Neural cell (in vitro differentiated cells): ENCODE results near the gene OR52E8. TPM values are rescaled to one million over a fixed set of nuclear protein-coding genes. Genes with fewer than 3 reads are reported as not detected.

ENCODE experiments used
- H2AFZ ChIP-seq: fragments of 200-600, 300-800 bp; sonication (generic), shearing (Covaris generic); 2 replicates; pipeline ENCODE4 v1.6.0; 2014; ENCODE audit warnings: low read depth, mild to moderate bottlenecking, antibody characterized with exemption, low read length, moderate library complexity
- H3F3A ChIP-seq: fragments of 200-600 bp; shearing (Covaris generic); 2 replicates; pipeline ENCODE4 v1.6.1; 2016; ENCODE audit warnings: mild to moderate bottlenecking, moderate library complexity, mixed read lengths, antibody characterized with exemption, low read length; ENCODE audit not compliant: insufficient read depth, poor library complexity, severe bottlenecking
- H3K27ac ChIP-seq: fragments of 200-600, 300-800 bp; sonication (generic), shearing (Covaris generic); 2 replicates; pipeline ENCODE4 v1.5.1; 2014; ENCODE audit warnings: mild to moderate bottlenecking, low read length, moderate library complexity
- H3K27me3 ChIP-seq: fragments of 300-800, 200-600 bp; sonication (generic), shearing (Covaris generic); 2 replicates; pipeline ENCODE4 v1.6.0; 2014; ENCODE audit warnings: mild to moderate bottlenecking, low read depth, low read length, moderate library complexity; ENCODE audit not compliant: insufficient read depth
- H3K36me3 ChIP-seq: fragments of 300-800, 200-600 bp; sonication (generic), shearing (Covaris generic); 2 replicates; pipeline ENCODE4 v1.5.1; 2014; ENCODE audit warnings: mild to moderate bottlenecking, antibody characterized with exemption, low read length, moderate library complexity; ENCODE audit not compliant: insufficient read depth
- H3K4me2 ChIP-seq: fragments of 300-800, 200-600 bp; sonication (generic), shearing (Covaris generic); 2 replicates; pipeline ENCODE4 v1.6.0; 2014; ENCODE audit warnings: mild to moderate bottlenecking, low read length
- H3K4me3 ChIP-seq: fragments of 300-800, 200-600 bp; sonication (generic), shearing (Covaris generic); 2 replicates; pipeline ENCODE4 v1.5.1; 2014; ENCODE audit warnings: mild to moderate bottlenecking, low read length, moderate library complexity
- H3K79me2 ChIP-seq: fragments of 200-600 bp; shearing (Covaris generic); replicated peaks from 2 replicates; pipeline ENCODE4 v1.6.0; 2014; ENCODE audit warnings: mild to moderate bottlenecking, low read length, moderate library complexity; ENCODE audit not compliant: insufficient read depth
- H3K9ac ChIP-seq: fragments of 300-800, 200-600 bp; sonication (generic), shearing (Covaris generic); 2 replicates; pipeline ENCODE4 v1.6.1; 2016; ENCODE audit warnings: mild to moderate bottlenecking, low read length, mixed read lengths
- H3K9me2 ChIP-seq: fragments of 200-600 bp; shearing (Covaris generic); 2 replicates; pipeline ENCODE4 v1.6.1; 2016; ENCODE audit warnings: mild to moderate bottlenecking, low read length, mixed read lengths; ENCODE audit not compliant: insufficient read depth
- H3K9me3 ChIP-seq: fragments of 200-600, 300-800 bp; sonication (generic), shearing (Covaris generic); 2 replicates; pipeline ENCODE4 v1.6.1; 2016; ENCODE audit warnings: mild to moderate bottlenecking, mixed run types, low read length, moderate library complexity, mixed read lengths
- H4K20me1 ChIP-seq: fragments of 200-600 bp; shearing (Covaris generic); 2 replicates; pipeline ENCODE4 v1.6.1; 2016; ENCODE audit warnings: mild to moderate bottlenecking, mixed run types; ENCODE audit not compliant: insufficient read depth
- EP300 ChIP-seq: fragments of 450-650 bp; conservative IDR thresholded peaks from 2 replicates; pipeline ENCODE4 v1.6.1; 2014; ENCODE audit warnings: antibody characterized with exemption, mild to moderate bottlenecking, moderate library complexity; ENCODE audit not compliant: poor library complexity, severe bottlenecking
- EZH2 ChIP-seq: fragments of 200-600, 300-800 bp; shearing (Covaris generic), sonication (generic); IDR thresholded peaks from 2 replicates; pipeline ENCODE4 v1.6.1; 2014; ENCODE audit warnings: antibody characterized with exemption, low read length, borderline replicate concordance, mild to moderate bottlenecking; ENCODE audit not compliant: insufficient read depth, poor library complexity, severe bottlenecking
- MXI1 ChIP-seq: fragments of 450-650 bp; conservative IDR thresholded peaks from 2 replicates; pipeline ENCODE4 v1.6.1; 2014; ENCODE audit warnings: antibody characterized with exemption, mild to moderate bottlenecking; ENCODE audit not compliant: poor library complexity, severe bottlenecking
- POLR2AphosphoS5 ChIP-seq: IDR thresholded peaks from 2 replicates; pipeline ENCODE4 v1.6.1; 2012
- RAD21 ChIP-seq: fragments of 450-650 bp; conservative IDR thresholded peaks from 2 replicates; pipeline ENCODE4 v1.6.1; 2014; ENCODE audit warnings: antibody characterized with exemption, mild to moderate bottlenecking, moderate library complexity
- SMC3 ChIP-seq: fragments of 450-650 bp; conservative IDR thresholded peaks from 2 replicates; pipeline ENCODE4 v1.6.1; 2014; ENCODE audit warnings: antibody characterized with exemption, mild to moderate bottlenecking, moderate library complexity; ENCODE audit not compliant: poor library complexity
- TAF1 ChIP-seq: IDR thresholded peaks from 2 replicates; pipeline ENCODE4 v1.6.1; 2012; ENCODE audit warnings: low read depth
- polyA plus RNA-seq: library from polyadenylated mRNA; depleted of rRNA; stranded (reverse); fragments of >200 nt; gene quantifications from 2 replicates; pipeline ENCODE4 v1.2.3, GENCODE V29; 2014
- TF ChIP-seq, protein P1 (sequence below): fragments of 450-650 bp; IDR thresholded peaks from 2 replicates; pipeline ENCODE4 v1.5.1; 2014; ENCODE audit warnings: antibody characterized with exemption, mild to moderate bottlenecking, moderate library complexity; ENCODE audit not compliant: poor library complexity, severe bottlenecking
- TF ChIP-seq, protein P2 (sequence below): IDR thresholded peaks from 2 replicates; pipeline ENCODE4 v1.6.1; 2012; ENCODE audit warnings: borderline replicate concordance

OR52E8 gene
- polyA plus RNA-seq, 1 donor from 2014 or later = not detected

DNA sequence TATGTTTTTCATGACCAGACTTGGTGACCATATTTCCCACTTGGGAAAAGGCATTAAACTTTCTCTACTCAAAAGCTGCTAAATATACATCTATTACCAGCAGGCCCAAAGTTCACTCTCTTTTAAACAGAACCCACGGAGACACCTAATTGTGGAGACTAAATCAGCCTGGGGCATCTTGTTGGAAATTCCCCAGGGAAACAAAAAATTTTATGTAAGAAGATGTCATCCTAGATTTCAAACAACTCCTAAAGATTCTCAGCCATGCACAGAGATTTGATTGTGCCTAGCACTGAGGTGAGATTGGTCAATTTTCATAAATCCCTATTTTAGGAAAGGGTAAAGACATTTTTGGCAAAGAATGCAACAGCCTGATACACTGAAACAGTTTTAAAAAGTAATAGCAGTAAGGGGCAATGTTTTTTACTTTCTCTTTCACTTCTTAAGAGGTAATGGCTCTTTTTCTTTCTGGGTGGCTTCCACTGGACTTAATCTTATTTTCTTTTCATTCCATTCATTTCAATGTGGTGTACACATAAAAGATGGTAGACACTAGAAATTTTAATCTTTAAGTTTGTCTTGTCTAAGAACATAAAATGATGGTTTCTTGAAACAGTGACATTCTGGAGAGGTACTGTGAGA lies 39.1 kb downstream of the OR52E8 start:
- Histone ChIP-seq H3F3A (no peaks in the 10 kb centered on the region), H3K79me2 (no peaks in the 10 kb centered on the region), H2AFZ (no peak overlapping the region), H3K9ac (no peak overlapping the region), H3K27ac (no peak overlapping the region), H3K27me3 (no peaks in the 10 kb centered on the region), H3K36me3 (no peaks in the 10 kb centered on the region), H3K4me2 (no peak overlapping the region), H3K9me3 (no peaks in the 10 kb centered on the region), H3K9me2 (no peaks in the 10 kb centered on the region), H4K20me1 (no peaks in the 10 kb centered on the region), H3K4me3 (no peak overlapping the region)
- TF ChIP-seq, protein P1, sequence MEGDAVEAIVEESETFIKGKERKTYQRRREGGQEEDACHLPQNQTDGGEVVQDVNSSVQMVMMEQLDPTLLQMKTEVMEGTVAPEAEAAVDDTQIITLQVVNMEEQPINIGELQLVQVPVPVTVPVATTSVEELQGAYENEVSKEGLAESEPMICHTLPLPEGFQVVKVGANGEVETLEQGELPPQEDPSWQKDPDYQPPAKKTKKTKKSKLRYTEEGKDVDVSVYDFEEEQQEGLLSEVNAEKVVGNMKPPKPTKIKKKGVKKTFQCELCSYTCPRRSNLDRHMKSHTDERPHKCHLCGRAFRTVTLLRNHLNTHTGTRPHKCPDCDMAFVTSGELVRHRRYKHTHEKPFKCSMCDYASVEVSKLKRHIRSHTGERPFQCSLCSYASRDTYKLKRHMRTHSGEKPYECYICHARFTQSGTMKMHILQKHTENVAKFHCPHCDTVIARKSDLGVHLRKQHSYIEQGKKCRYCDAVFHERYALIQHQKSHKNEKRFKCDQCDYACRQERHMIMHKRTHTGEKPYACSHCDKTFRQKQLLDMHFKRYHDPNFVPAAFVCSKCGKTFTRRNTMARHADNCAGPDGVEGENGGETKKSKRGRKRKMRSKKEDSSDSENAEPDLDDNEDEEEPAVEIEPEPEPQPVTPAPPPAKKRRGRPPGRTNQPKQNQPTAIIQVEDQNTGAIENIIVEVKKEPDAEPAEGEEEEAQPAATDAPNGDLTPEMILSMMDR = no peak
- no peak for TF ChIP-seq TAF1
- TF ChIP-seq, protein P2, sequence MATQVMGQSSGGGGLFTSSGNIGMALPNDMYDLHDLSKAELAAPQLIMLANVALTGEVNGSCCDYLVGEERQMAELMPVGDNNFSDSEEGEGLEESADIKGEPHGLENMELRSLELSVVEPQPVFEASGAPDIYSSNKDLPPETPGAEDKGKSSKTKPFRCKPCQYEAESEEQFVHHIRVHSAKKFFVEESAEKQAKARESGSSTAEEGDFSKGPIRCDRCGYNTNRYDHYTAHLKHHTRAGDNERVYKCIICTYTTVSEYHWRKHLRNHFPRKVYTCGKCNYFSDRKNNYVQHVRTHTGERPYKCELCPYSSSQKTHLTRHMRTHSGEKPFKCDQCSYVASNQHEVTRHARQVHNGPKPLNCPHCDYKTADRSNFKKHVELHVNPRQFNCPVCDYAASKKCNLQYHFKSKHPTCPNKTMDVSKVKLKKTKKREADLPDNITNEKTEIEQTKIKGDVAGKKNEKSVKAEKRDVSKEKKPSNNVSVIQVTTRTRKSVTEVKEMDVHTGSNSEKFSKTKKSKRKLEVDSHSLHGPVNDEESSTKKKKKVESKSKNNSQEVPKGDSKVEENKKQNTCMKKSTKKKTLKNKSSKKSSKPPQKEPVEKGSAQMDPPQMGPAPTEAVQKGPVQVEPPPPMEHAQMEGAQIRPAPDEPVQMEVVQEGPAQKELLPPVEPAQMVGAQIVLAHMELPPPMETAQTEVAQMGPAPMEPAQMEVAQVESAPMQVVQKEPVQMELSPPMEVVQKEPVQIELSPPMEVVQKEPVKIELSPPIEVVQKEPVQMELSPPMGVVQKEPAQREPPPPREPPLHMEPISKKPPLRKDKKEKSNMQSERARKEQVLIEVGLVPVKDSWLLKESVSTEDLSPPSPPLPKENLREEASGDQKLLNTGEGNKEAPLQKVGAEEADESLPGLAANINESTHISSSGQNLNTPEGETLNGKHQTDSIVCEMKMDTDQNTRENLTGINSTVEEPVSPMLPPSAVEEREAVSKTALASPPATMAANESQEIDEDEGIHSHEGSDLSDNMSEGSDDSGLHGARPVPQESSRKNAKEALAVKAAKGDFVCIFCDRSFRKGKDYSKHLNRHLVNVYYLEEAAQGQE = no peak
- no peak for TF ChIP-seq RAD21
- TF ChIP-seq MXI1 = no peak
- TF ChIP-seq SMC3 = no peak
- no peak for TF ChIP-seq EZH2
- TF ChIP-seq EP300 = no peak
- TF ChIP-seq POLR2AphosphoS5 = no peak

DNA sequence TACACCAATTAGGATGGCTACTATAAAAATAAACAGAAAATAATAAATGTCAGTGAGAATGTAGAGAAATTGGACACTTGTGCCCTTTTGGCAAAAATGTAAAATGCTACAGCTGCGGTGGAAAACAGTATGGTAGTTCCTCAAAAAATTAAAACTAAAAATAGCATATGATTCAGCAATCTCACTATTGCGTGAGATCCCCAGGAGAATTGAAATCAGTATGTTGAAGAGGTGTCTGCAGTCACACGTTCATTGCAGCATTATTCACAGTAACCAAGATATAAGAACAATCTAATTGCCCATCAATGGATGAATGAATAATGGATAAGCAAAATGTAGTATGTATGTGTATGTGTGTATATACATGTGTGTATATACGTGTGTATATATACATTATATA lies 42.0 kb downstream of the OR52E8 start:
- H2AFZ ChIP-seq = no peak overlapping the region

More for the DNA sequence above, 42.0 kb downstream of the OR52E8 start:
- Histone ChIP-seq H3K4me2 (peak overlapping the region; percentile 51), H3K27me3 (no peaks in the 10 kb centered on the region), H3K36me3 (no peaks in the 10 kb centered on the region), H3K9me2 (no peaks in the 10 kb centered on the region), H3K27ac (peak overlapping the region; percentile 86), H3K4me3 (peak overlapping the region; percentile 24), H3F3A (no peaks in the 10 kb centered on the region), H3K9ac (peak overlapping the region; percentile 32), H3K79me2 (no peaks in the 10 kb centered on the region), H3K9me3 (no peaks in the 10 kb centered on the region), H4K20me1 (no peaks in the 10 kb centered on the region)
- TF ChIP-seq MXI1 (no peak), EP300 (peak; percentile 69), POLR2AphosphoS5 (peak; percentile 66), EZH2 (no peak)
